HG03460 (cell line): ENCODE data around the gene PRKCH.

Source experiments
- ATAC-seq: cut with Tn5 transposase; IDR thresholded peaks from one replicate; pipeline ENCODE4 v1.9.1; 2021; ENCODE audit not compliant: unreplicated experiment

Gene PRKCH

DNA sequence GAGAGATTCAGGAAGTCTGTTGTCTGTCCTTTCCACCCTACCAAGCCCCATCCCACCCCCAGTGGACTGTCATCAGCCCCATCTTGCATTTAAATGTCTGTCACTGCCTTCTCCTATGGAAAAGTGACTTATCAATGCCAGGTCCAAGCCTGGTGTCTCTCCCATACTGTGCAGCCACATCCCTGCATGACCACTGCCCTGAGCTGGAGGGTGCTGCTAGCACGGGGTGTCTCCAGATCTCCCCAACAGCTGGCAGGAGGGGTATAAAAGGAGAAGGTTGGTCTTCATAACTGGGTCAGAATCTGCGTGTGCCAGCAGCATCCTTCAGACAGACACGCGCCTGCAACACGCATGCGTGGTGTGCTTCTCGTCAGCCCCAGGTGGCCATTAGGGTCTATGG lies 219.6 kb downstream of the PRKCH start:
- ATAC-seq, result no peak

- ATAC-seq, result no peak
Observed at GRCh38 chr14:61542848-61543790, 221.7 kb downstream of the PRKCH start.

GRCh38 chr14:61543946-61544345 lies 222.6 kb downstream of the PRKCH start:
- no peak for ATAC-seq

DNA sequence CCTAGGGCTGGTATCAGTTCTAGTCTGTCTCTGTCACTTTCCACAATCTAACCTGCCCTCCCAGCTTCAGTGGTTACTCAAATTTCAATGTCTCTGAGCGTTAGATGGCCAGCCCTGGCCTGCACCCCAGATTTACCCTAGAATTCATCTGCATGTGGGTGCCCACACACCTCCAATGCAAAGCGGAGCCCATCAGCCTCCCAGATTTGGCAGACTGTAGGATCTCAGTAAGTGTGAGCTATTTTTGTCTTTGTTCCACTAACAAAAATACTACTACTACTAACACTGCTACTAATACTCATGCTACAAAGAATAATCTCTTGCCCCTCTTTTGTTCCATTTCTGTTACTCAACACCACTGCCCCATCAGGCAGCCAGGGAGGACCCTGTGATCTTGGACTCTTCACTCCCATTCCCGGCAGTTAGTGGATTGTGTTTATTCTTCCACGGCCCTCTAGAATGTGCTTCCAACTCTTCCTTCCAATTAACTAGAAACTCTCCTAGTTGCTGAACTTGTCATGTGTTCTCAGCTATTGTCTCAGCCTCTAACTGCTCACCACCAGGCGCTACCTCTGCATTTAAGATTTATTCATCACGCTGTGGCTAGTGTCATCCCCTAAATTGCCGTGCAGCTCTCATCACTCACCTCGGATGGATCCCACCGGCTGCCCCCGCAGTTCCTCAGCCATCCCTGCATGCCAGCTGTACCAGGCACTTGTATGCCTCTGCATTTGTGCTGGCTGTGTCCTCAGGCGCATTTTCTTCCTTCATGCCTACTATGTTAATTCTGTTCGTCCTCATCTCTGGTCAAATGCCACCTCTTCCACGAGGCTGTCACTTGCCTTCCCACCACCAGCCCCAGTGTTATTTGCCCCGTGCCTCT lies 223.3 kb downstream of the PRKCH start:
- ATAC-seq, result no peak

GRCh38 chr14:61545726-61546455 lies 224.5 kb downstream of the PRKCH start:
- no peak for ATAC-seq

GRCh38 chr14:61547186-61548069 lies 226.0 kb downstream of the PRKCH start:
- no peak for ATAC-seq

- no peak for ATAC-seq
Observed at GRCh38 chr14:61549425-61549824, 228.0 kb downstream of the PRKCH start.

DNA sequence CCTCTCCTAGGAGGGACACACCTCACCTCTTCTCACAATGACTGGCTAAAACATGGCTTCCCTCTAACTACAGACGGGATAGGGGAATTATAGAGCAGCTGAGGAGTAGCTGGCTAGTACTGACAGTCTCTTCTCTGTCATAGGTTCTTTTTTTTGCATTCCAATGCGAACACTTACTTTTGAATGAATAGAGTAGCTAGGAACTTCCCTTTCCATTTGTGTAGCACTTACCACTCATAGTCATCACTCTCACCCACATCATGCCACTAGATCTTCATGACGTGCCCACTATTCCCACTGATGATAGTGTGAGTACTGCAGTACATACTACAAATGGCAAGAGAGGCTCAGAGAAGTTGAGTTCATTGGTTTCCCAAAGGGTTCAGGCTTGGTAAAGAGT lies 230.0 kb downstream of the PRKCH start:
- no peak for ATAC-seq

GRCh38 chr14:61552241-61552640 lies 230.9 kb downstream of the PRKCH start:
- ATAC-seq, result no peak

- no peak for ATAC-seq
Observed at GRCh38 chr14:61553730-61554641, 232.6 kb downstream of the PRKCH start.

- ATAC-seq, result no peak
Observed at GRCh38 chr14:61555056-61555838, 233.9 kb downstream of the PRKCH start.

GRCh38 chr14:61556455-61556854 lies 235.1 kb downstream of the PRKCH start:
- no peak for ATAC-seq

GRCh38 chr14:61557262-61557661 lies 235.9 kb downstream of the PRKCH start:
- no peak for ATAC-seq

DNA sequence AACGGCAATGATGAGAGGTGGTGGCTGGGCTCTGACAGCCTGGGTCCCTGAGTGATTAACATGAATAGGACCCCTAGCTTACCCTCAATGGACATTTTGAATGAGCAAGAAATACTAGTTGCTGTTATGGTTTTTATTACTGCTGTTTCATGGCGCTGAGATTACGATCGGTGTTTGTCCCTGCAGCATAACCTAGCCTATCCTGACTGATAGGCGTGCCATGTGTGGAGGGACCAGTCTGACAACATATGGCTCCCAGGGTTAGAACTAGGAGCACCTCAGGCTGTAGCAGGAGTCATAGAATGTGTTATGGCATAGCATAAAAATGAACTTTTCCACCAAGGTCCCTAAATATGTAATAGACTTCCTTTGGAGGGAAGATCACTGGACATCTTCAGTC lies 236.5 kb downstream of the PRKCH start:
- no peak for ATAC-seq

- no peak for ATAC-seq
Observed at GRCh38 chr14:61558271-61558670, 236.9 kb downstream of the PRKCH start.

- no peak for ATAC-seq
Observed at GRCh38 chr14:61559641-61560201, 238.3 kb downstream of the PRKCH start.

DNA sequence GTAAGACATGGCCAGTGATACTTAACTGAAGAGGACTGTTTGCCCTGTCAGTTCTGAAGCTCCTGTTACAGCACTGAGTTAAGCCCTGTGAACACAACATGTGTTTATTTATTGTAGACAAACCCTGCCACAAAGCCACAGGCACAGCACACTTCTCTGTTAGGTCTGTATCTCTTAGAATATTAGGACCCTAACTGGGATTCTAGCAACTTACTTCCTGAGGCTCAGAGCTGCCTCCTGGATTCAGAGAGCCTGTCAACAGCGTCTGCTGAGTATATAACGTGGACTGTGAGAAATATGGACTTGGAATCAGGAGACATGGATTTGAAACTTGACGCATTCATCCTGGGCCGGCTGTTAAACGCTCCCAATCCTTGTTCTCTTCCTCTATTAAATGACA lies 238.9 kb downstream of the PRKCH start:
- ATAC-seq, result no peak

DNA sequence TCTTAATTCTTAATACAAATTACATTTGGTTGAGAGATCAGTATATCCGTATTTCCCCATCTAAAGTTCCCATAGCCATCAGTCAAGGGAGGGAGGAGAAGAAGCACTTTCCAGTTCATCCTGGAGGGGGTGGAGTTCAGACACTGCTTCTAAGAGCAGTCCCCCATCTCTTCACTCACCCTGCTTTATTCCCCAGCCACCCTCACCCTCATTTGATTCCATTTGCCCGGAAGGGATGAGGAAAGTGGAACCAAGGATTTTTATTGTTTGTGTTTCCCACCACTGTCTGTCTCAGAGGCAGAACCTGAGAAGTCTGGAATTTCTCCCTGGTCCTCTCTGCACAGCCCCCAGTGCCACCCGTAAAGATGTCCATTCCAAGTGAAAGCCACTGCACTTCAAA lies 239.7 kb downstream of the PRKCH start:
- no peak for ATAC-seq
